ENCODE measurements around the gene RASEF. TPM values are rescaled to one million over a fixed set of nuclear protein-coding genes. Genes with fewer than 3 reads are reported as not detected.
"Not testable (repeated sequence)": the region's sequence is repeated elsewhere in the genome, so short reads cannot be mapped to it uniquely, and the experiment has no call there.

RASEF gene
- total and polyA plus RNA-seq, 8 donors, result 10.3 to 27.3 (median 19.1) TPM

DNA sequence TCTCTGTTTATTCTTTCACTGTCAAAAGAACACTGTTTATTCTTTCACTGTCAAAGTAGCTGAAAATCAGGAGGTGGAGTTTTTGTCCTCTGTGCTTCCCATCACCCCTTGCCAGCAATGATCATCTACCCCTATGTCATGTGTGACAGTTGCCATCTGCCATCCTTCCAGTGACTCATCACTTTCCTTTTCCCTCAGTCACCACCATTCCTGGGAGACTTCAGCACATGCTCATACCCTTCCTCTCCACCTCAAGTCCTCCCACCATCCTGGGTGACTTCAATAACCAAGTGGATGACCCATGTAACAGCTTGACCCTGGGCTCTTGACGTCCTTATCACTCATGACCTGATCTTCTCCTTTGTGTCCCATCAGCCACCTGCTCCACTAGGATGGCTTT, 43.3 kb upstream of the RASEF start:
- FAIRE-seq (no peak), ATAC-seq (peak in 1 of 4 donors; percentile 40)

GRCh38 chr9:83097633-83098032, 34.7 kb upstream of the RASEF start:
- Histone ChIP-seq H3K9me3 (no peaks in the 10 kb centered on the region), H3K4me3 (no peak overlapping the region), H3K36me3 (no peaks in the 10 kb centered on the region), H3K27ac (no peak overlapping the region), H3K27me3 (no peaks in the 10 kb centered on the region), H3K4me1 (no peaks in the 10 kb centered on the region)
- no peak for FAIRE-seq
- no peak for ATAC-seq
- TF ChIP-seq CTCF (IDR thresholded peaks at IDR 0.05), result no peak
- 97 to 99% methylated on average over 4 of the region's 4 CpGs for WGBS, 2 donors
- no peak for DNase-seq
- intact Hi-C loops (cut with DNase I), result no loop called here

More for the DNA sequence above, 43.3 kb upstream of the RASEF start:
- 66 to 69% methylated on average over 1 of the region's 1 CpG for WGBS, 2 donors
- no peaks in the 10 kb centered on the region for H3K36me3 ChIP-seq
- H3K4me3 ChIP-seq, result no peak overlapping the region
- no peaks in the 10 kb centered on the region for H3K27me3 ChIP-seq
- no peak for TF ChIP-seq CTCF (IDR thresholded peaks at IDR 0.05)
- no peaks in the 10 kb centered on the region for H3K9me3 ChIP-seq
- H3K27ac ChIP-seq, result no peak overlapping the region
- intact Hi-C loops (cut with DNase I), result no loop called here
- no peaks in the 10 kb centered on the region for H3K4me1 ChIP-seq
- no peak for DNase-seq

- H3K4me3 ChIP-seq; H3K27ac ChIP-seq; H3K4me1 ChIP-seq; H3K36me3 ChIP-seq; intact Hi-C loops (cut with DNase I); H3K27me3 ChIP-seq; ATAC-seq; H3K9me3 ChIP-seq; FAIRE-seq: not testable (repeated sequence)
- peak in 1 of 6 donors; percentile 39 for DNase-seq
- WGBS, 2 donors, result 92 to 97% methylated on average over 15 to 24 of the region's 24 CpGs
Measured at GRCh38 chr9:83093311-83093710, 30.4 kb upstream of the RASEF start.

GRCh38 chr9:83081846-83082245, 18.9 kb upstream of the RASEF start:
- 74 to 80% methylated on average over 6 of the region's 6 CpGs for WGBS, 2 donors
- ATAC-seq (no peak), DNase-seq (no peak), FAIRE-seq (no peak)
- H3K27me3 ChIP-seq, result no peaks in the 10 kb centered on the region
- intact Hi-C loops (cut with DNase I), result no loop called here
- H3K9me3 ChIP-seq, result no peaks in the 10 kb centered on the region
- no peak overlapping the region for H3K4me3 ChIP-seq
- no peaks in the 10 kb centered on the region for H3K36me3 ChIP-seq
- peaks cover 0 to 8% (median 3%) of the 10 kb centered on the region in 3 donors for H3K4me1 ChIP-seq
- TF ChIP-seq CTCF (IDR thresholded peaks at IDR 0.05), result no peak
- no peak overlapping the region for H3K27ac ChIP-seq

DNA sequence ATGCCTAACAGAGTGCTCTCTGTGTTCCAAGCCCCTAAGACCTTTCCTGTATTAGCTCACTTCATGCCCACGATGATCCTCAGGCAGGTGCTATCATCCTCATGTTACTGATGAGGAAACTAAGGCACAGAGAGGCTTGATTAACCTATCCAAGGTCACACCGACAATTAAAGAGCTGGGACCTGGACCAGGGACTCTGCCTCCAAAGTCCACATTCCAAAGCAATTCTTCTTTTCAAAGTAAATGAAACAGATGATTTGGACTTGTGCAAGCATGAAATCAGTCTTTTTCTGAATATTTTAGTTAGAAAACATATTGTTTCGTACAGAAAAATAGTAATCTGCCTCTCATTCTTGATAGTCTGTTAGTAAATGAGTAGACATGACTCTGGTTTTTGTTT, 18.1 kb upstream of the RASEF start:
- FAIRE-seq (no peak), DNase-seq (no peak), ATAC-seq (no peak)
- no peaks in the 10 kb centered on the region for H3K36me3 ChIP-seq
- no peaks in the 10 kb centered on the region for H3K9me3 ChIP-seq
- H3K4me1 ChIP-seq, result peaks cover 0 to 15% (median 3%) of the 10 kb centered on the region in 3 donors
- 70 to 74% methylated on average over 3 of the region's 3 CpGs for WGBS, 2 donors
- H3K4me3 ChIP-seq, result no peak overlapping the region
- intact Hi-C loops (cut with DNase I), result no loop called here
- no peak overlapping the region for H3K27ac ChIP-seq
- H3K27me3 ChIP-seq, result no peaks in the 10 kb centered on the region
- no peak for TF ChIP-seq CTCF (IDR thresholded peaks at IDR 0.05)

DNA sequence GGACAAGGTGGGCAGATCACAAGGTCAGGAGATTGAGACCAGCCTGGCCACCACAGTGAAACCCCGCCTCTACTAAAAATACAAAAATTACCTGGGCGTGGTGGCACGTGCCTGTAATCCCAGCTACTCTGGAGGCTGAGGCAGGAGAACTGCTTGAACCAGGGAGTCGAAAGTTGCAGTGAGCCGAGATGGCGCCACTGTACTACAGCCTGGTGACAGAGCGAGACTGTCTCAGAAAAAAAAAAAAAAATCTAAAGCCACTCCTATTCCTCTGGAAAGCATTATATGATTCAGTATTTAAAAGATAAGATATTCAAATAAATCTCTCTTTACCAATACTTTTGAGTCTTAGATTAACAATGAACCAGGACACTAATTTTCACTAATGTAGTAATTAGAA, 13.0 kb upstream of the RASEF start:
- H3K27ac ChIP-seq; H3K4me3 ChIP-seq; DNase-seq; intact Hi-C loops (cut with DNase I); H3K9me3 ChIP-seq; H3K27me3 ChIP-seq; H3K36me3 ChIP-seq; FAIRE-seq: not testable (repeated sequence)
- peaks cover 0 to 15% (median 8%) of the 10 kb centered on the region in 3 donors for H3K4me1 ChIP-seq
- 74 to 80% methylated on average over 7 of the region's 7 CpGs for WGBS, 2 donors
- ATAC-seq, result peak; percentile 36 to 68 (median 50)

- H3K27ac ChIP-seq; intact Hi-C loops (cut with DNase I); H3K27me3 ChIP-seq; H3K4me3 ChIP-seq; FAIRE-seq; DNase-seq; H3K36me3 ChIP-seq; H3K9me3 ChIP-seq; ATAC-seq: not testable (repeated sequence)
- H3K4me1 ChIP-seq, result peaks cover 0 to 27% (median 16%) of the 10 kb centered on the region in 3 donors
Measured at GRCh38 chr9:83072498-83072897, 9.6 kb upstream of the RASEF start.
